ENCODE data around the gene LHPP.

DNA sequence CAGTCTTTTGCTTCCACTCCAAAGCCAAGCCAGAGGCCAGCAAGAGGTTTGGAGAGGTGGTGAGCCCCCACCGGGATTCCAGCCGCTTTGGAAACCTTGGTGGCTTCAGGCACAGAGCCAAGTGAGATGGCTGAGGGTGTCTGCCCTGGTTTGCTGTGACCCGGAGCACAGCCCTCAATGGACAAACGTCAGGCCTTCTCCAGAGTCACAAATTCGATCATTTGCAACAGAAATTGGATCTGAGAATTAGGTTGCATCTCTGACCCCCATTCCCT, 10.9 kb upstream of the LHPP start:
- no peak for TF ChIP-seq POLR2AphosphoS5 (IDR thresholded peaks at IDR 0.05; ENCODE audit: low read depth)
- TF ChIP-seq, protein P1, sequence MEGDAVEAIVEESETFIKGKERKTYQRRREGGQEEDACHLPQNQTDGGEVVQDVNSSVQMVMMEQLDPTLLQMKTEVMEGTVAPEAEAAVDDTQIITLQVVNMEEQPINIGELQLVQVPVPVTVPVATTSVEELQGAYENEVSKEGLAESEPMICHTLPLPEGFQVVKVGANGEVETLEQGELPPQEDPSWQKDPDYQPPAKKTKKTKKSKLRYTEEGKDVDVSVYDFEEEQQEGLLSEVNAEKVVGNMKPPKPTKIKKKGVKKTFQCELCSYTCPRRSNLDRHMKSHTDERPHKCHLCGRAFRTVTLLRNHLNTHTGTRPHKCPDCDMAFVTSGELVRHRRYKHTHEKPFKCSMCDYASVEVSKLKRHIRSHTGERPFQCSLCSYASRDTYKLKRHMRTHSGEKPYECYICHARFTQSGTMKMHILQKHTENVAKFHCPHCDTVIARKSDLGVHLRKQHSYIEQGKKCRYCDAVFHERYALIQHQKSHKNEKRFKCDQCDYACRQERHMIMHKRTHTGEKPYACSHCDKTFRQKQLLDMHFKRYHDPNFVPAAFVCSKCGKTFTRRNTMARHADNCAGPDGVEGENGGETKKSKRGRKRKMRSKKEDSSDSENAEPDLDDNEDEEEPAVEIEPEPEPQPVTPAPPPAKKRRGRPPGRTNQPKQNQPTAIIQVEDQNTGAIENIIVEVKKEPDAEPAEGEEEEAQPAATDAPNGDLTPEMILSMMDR (conservative IDR thresholded peaks at IDR 0.05; ENCODE audit: low read depth in 2 of 2): no peak
- TF ChIP-seq, protein P2, sequence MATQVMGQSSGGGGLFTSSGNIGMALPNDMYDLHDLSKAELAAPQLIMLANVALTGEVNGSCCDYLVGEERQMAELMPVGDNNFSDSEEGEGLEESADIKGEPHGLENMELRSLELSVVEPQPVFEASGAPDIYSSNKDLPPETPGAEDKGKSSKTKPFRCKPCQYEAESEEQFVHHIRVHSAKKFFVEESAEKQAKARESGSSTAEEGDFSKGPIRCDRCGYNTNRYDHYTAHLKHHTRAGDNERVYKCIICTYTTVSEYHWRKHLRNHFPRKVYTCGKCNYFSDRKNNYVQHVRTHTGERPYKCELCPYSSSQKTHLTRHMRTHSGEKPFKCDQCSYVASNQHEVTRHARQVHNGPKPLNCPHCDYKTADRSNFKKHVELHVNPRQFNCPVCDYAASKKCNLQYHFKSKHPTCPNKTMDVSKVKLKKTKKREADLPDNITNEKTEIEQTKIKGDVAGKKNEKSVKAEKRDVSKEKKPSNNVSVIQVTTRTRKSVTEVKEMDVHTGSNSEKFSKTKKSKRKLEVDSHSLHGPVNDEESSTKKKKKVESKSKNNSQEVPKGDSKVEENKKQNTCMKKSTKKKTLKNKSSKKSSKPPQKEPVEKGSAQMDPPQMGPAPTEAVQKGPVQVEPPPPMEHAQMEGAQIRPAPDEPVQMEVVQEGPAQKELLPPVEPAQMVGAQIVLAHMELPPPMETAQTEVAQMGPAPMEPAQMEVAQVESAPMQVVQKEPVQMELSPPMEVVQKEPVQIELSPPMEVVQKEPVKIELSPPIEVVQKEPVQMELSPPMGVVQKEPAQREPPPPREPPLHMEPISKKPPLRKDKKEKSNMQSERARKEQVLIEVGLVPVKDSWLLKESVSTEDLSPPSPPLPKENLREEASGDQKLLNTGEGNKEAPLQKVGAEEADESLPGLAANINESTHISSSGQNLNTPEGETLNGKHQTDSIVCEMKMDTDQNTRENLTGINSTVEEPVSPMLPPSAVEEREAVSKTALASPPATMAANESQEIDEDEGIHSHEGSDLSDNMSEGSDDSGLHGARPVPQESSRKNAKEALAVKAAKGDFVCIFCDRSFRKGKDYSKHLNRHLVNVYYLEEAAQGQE (IDR thresholded peaks at IDR 0.05; ENCODE audit: unreplicated experiment): no peak

Data from GM23338 (cell line).